Esophagus muscularis mucosa (tissue), 4 donors: ENCODE measurements around the gene ST3GAL5. TPM values are rescaled to one million over a fixed set of nuclear protein-coding genes. Genes with fewer than 3 reads are reported as not detected.
A peak's percentile ranks its signal among the peaks of the same experiment; 100 is the strongest.

ENCODE experiments used
- DNase-seq: peaks from one replicate; pipeline ENCODE4 v3.0.0-alpha.2; 2017; ENCODE audit errors: extremely low spot score
- H3K27ac ChIP-seq, 4 donors: fragments of 200-600 bp; sonication (generic); replicated peaks in 1 of 4; 1 replicate in 3 of 4; 2 replicates in 1 of 4; pipeline ENCODE4 v1.5.1; 2016 to 2019; ENCODE audit warnings: mild to moderate bottlenecking in 1 of 4
- H3K27me3 ChIP-seq, 4 donors: fragments of 200-600 bp; sonication (generic); one replicate each; pipeline versions ENCODE4 v1.5.1 to v1.6.0; 2016 to 2019
- H3K36me3 ChIP-seq, 4 donors: fragments of 200-600 bp; sonication (generic); one replicate each; pipeline ENCODE4 v1.5.1; 2016 to 2019
- H3K4me1 ChIP-seq, 4 donors: fragments of 200-600 bp; sonication (generic); one replicate each; pipeline ENCODE4 v1.5.1; 2016 to 2019
- H3K4me3 ChIP-seq, 4 donors: fragments of 200-600 bp; sonication (generic); 1 replicate in 2 of 4; 2 replicates in 2 of 4; pipeline ENCODE4 v1.5.1; 2016 to 2019; ENCODE audit warnings: mild to moderate bottlenecking in 4 of 4, moderate library complexity in 1 of 4
- H3K9me3 ChIP-seq, 4 donors: fragments of 200-600 bp; sonication (generic); 1 replicate in 3 of 4; 2 replicates in 1 of 4; pipeline ENCODE4 v1.5.1; 2016 to 2019
- EP300 ChIP-seq: sonication (generic); formaldehyde crosslinking; IDR thresholded peaks from one replicate; pipeline ENCODE4 v1.6.1; 2017; ENCODE audit warnings: antibody characterized with exemption
- POLR2A ChIP-seq: fragments of 450-650 bp; IDR thresholded peaks from one replicate; pipeline ENCODE4 v1.6.1; 2017; ENCODE audit warnings: antibody characterized with exemption, moderate library complexity, mild to moderate bottlenecking, low read depth
- POLR2AphosphoS5 ChIP-seq, 2 donors: sonication (generic); formaldehyde crosslinking; IDR thresholded peaks; one replicate each; pipeline ENCODE4 v1.6.1; 2017; ENCODE audit warnings: antibody characterized with exemption in 2 of 2
- WGBS: methylation state at CpG from one replicate; pipeline ENCODE4 v1.1.5; 2018; 5-methylcytosine and 5-hydroxymethylcytosine counted together
- intact Hi-C: fragments of 100-400 bp; cut with DNase I; formaldehyde crosslinking; loops from one replicate; pipeline ENCODE4 v1.15.1; 2023
- total RNA-seq, 4 donors: library from RNA; depleted of rRNA; stranded (reverse); fragments of >200 nt; gene quantifications; one replicate each; pipeline versions ENCODE4 v1.1.0 to v1.2.1, GENCODE V29; 2016
- TF ChIP-seq, protein P1 (sequence below), 3 experiments: fragments of 200-600 bp in 2 of 3; fragments of 450-650 bp in 1 of 3; sonication (generic) in 2 of 3; IDR thresholded peaks; one replicate each; pipeline ENCODE4 v1.5.1; 2017 to 2019; ENCODE audit warnings: antibody characterized with exemption in 3 of 3, mild to moderate bottlenecking in 2 of 3, moderate library complexity in 1 of 3

ST3GAL5 gene
- total RNA-seq, 4 donors from 2014 or later = 11.3 to 21.6 (median 19.4) TPM

DNA sequence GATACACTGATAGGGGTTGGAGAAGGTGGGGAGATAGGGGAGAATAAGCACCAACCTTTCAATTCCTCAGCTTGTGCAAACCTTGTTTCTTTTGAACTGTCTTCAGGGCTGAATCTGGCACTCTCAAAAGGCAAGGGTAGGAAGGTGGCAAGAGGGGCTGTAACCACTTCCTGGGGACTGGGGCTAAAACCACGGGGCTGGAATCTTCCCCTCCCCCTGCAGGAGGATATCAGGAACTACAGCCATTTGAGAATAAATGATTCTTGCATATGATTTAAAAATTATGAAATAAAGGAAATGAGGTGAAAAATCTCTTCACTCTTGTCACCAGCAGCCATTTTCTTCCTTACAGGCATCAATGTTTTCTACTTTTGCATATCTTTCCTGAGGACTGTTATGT, 84.2 kb downstream of the ST3GAL5 start:
- Histone ChIP-seq H3K27me3 (no peaks in the 10 kb centered on the region), H3K4me3 (no peak overlapping the region), H3K27ac (no peak overlapping the region), H3K36me3 (no peaks in the 10 kb centered on the region), H3K4me1 (no peaks in the 10 kb centered on the region), H3K9me3 (peaks cover 0 to 6% (median 0%) of the 10 kb centered on the region in 4 donors)
- no peak for TF ChIP-seq POLR2AphosphoS5 (IDR thresholded peaks at IDR 0.05)
- no peak for TF ChIP-seq POLR2A
- TF ChIP-seq, protein P1, sequence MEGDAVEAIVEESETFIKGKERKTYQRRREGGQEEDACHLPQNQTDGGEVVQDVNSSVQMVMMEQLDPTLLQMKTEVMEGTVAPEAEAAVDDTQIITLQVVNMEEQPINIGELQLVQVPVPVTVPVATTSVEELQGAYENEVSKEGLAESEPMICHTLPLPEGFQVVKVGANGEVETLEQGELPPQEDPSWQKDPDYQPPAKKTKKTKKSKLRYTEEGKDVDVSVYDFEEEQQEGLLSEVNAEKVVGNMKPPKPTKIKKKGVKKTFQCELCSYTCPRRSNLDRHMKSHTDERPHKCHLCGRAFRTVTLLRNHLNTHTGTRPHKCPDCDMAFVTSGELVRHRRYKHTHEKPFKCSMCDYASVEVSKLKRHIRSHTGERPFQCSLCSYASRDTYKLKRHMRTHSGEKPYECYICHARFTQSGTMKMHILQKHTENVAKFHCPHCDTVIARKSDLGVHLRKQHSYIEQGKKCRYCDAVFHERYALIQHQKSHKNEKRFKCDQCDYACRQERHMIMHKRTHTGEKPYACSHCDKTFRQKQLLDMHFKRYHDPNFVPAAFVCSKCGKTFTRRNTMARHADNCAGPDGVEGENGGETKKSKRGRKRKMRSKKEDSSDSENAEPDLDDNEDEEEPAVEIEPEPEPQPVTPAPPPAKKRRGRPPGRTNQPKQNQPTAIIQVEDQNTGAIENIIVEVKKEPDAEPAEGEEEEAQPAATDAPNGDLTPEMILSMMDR (IDR thresholded peaks at IDR 0.05) = peak; percentile 44 to 63 (median 51)
- TF ChIP-seq EP300 = no peak
- intact Hi-C loops = no loop called here
- DNase-seq = no peak
- WGBS = 0% methylated on average over 1 of the region's 1 CpG

DNA sequence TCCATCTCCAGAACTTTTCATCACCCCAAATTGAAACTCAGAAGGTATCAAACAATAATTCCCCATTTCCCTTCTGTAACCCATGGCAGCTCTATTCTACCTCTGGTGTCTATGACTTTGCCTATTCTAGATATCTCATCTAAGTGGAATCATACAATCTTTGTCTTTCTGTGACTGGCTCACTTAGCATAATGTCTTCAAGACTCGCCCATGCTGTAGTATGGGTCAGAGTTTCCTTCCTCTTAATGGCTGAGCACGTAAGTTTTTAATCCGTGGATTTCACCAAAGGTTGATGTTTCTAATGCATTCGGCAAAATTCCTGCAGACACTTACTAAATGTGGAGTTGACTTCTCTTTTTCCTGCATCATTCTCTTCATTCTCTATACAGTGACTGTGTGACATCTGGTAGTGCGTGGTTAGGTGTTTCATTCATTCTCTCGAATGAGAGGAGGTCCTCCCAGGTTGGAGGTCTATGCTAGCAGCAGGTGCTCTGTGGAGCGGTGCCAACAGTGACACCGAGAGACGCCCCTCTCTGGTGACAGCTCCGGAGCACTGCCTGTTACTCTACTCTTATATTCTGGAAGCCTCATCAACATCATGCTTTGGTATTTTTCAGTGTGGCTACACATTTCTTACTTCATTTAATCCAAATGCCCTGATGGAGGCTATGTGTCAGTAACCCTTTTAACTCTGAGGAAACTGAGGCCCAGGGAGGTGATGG, 84.9 kb downstream of the ST3GAL5 start:
- H3K4me3 ChIP-seq = no peak overlapping the region
- H3K4me1 ChIP-seq = no peaks in the 10 kb centered on the region
- H3K27ac ChIP-seq = no peak overlapping the region
- no peak for DNase-seq
- WGBS = 81% methylated on average over 10 of the region's 10 CpGs
- H3K36me3 ChIP-seq = no peaks in the 10 kb centered on the region
- peaks cover 0 to 6% (median 0%) of the 10 kb centered on the region in 4 donors for H3K9me3 ChIP-seq
- intact Hi-C loops = no loop called here
- TF ChIP-seq POLR2A = no peak
- TF ChIP-seq EP300 = no peak
- TF ChIP-seq, protein P1 (IDR thresholded peaks at IDR 0.05) = no peak
- TF ChIP-seq POLR2AphosphoS5 (IDR thresholded peaks at IDR 0.05) = no peak
- H3K27me3 ChIP-seq = no peaks in the 10 kb centered on the region

DNA sequence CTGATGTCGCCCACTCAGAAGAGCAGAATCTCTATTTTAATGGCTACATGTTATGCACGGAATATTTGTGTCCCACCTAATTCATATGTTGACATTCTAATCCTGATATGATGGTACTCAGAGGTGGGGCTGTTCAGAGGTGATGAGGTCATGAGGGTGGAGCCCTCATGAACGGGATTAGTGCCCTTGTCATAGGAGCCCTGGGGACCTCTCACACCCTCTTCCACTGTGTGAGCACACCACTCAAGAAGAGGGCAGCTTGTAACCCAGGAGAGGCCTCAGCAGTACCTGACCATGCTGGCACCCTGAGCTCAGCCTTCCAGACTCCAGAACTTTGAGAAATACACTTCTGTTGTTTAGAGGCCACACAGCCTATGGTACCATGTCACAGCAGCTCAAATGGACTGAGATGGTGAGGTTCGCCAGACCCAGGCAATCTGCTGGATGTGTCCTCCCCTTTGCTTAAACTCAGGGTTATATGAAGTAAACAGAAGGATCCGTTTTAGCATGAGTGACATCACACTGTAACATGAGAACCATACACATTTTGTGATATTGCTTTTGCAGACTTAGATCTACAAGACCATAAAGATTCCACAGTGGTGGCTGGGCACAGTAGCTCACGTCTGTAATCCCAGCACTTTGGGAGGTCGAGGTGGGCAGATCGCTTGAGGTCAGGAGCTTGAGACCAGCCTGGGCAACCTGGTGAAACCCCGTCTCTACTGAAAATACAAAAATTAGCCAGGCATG, 86.3 kb downstream of the ST3GAL5 start:
- TF ChIP-seq EP300 = no peak
- TF ChIP-seq POLR2AphosphoS5 (IDR thresholded peaks at IDR 0.05) = no peak
- TF ChIP-seq, protein P1 (IDR thresholded peaks at IDR 0.05) = no peak
- no peak for TF ChIP-seq POLR2A
- DNase-seq = no peak
- Histone ChIP-seq H3K4me1 (peaks cover 3 to 5% (median 5%) of the 10 kb centered on the region in 4 donors), H3K9me3 (peaks cover 0 to 6% (median 0%) of the 10 kb centered on the region in 4 donors), H3K27me3 (no peaks in the 10 kb centered on the region), H3K27ac (no peak overlapping the region), H3K4me3 (no peak overlapping the region), H3K36me3 (no peaks in the 10 kb centered on the region)
- intact Hi-C loops = no loop called here
- 75% methylated on average over 9 of the region's 9 CpGs for WGBS

DNA sequence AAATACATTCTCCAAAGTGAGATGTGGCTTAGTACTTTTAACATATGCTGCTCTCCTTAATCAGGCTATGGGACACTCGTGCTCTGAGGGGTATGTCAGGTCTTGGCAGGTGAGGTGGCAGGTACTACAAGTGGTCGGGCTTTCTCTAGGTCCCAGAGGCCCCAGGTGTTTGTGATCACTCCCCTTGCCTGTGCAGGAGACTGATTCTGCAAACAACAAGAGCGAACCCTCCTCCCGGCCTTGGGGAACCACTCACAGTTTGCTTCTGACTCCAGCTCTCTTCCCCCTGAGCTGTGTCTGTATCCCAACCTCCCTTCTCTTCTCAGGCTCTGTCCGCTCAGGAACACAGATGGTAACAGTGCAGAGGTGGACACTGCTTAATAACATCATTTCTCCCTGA, 86.9 kb downstream of the ST3GAL5 start:
- Histone ChIP-seq H3K27me3 (no peaks in the 10 kb centered on the region), H3K4me3 (no peak overlapping the region), H3K4me1 (peaks cover 10 to 12% (median 11%) of the 10 kb centered on the region in 4 donors), H3K9me3 (peaks cover 0 to 6% (median 0%) of the 10 kb centered on the region in 4 donors), H3K27ac (no peak overlapping the region), H3K36me3 (no peaks in the 10 kb centered on the region)
- no peak for TF ChIP-seq POLR2AphosphoS5 (IDR thresholded peaks at IDR 0.05)
- TF ChIP-seq, protein P1 (IDR thresholded peaks at IDR 0.05) = no peak
- no peak for TF ChIP-seq POLR2A
- no peak for TF ChIP-seq EP300
- 94% methylated on average over 5 of the region's 5 CpGs for WGBS
- no peak for DNase-seq
- intact Hi-C loops = no loop called here
